ENCODE results near the gene SH3GL3.

Gene SH3GL3

GRCh38 chr15:83631534-83631933 lies 184.4 kb downstream of the SH3GL3 start:
- no peak for DNase-seq

GRCh38 chr15:83643201-83643600 lies 196.1 kb downstream of the SH3GL3 start:
- DNase-seq = no peak

- no peak for DNase-seq
Measured at GRCh38 chr15:83644439-83644838, 197.3 kb downstream of the SH3GL3 start.

GRCh38 chr15:83650831-83651230 lies 203.7 kb downstream of the SH3GL3 start:
- no peak for DNase-seq

- no peak for DNase-seq
Measured at GRCh38 chr15:83651541-83651940, 204.4 kb downstream of the SH3GL3 start.

- DNase-seq = no peak
Measured at GRCh38 chr15:83652626-83653204, 205.6 kb downstream of the SH3GL3 start.

GRCh38 chr15:83653288-83653638 lies 206.1 kb downstream of the SH3GL3 start:
- no peak for DNase-seq

- no peak for DNase-seq
Measured at GRCh38 chr15:83653639-83654378, 206.7 kb downstream of the SH3GL3 start, which contains the start of gene ADAMTSL3. Gene ADAMTSL3, plus strand, starts transcription at chr15:83654123. Its CDS starts 1,639 bp downstream, at chr15:83655762.

- DNase-seq = no peak
Measured at GRCh38 chr15:83654379-83655236, 207.5 kb downstream of the SH3GL3 start.

GRCh38 chr15:83655237-83655616 lies 208.1 kb downstream of the SH3GL3 start:
- no peak for DNase-seq

GRCh38 chr15:83656192-83656591 lies 209.1 kb downstream of the SH3GL3 start:
- no peak for DNase-seq

- DNase-seq = no peak
Measured at GRCh38 chr15:83656943-83657528, 209.9 kb downstream of the SH3GL3 start.

- DNase-seq = no peak
Measured at GRCh38 chr15:83657549-83657948, 210.4 kb downstream of the SH3GL3 start.

GRCh38 chr15:83658430-83659416 lies 211.6 kb downstream of the SH3GL3 start:
- DNase-seq = no peak

GRCh38 chr15:83659417-83659812 lies 212.3 kb downstream of the SH3GL3 start:
- DNase-seq = no peak

GRCh38 chr15:83665480-83665879 lies 218.3 kb downstream of the SH3GL3 start:
- DNase-seq = no peak
